Measurements from ENCODE around the gene MOCOS.

GRCh38 chr18:36186461-36187192 lies 670 bp upstream of the MOCOS start:
- TF ChIP-seq POLR2AphosphoS5 (IDR thresholded peaks at IDR 0.05): no peak
- TF ChIP-seq, protein P1, sequence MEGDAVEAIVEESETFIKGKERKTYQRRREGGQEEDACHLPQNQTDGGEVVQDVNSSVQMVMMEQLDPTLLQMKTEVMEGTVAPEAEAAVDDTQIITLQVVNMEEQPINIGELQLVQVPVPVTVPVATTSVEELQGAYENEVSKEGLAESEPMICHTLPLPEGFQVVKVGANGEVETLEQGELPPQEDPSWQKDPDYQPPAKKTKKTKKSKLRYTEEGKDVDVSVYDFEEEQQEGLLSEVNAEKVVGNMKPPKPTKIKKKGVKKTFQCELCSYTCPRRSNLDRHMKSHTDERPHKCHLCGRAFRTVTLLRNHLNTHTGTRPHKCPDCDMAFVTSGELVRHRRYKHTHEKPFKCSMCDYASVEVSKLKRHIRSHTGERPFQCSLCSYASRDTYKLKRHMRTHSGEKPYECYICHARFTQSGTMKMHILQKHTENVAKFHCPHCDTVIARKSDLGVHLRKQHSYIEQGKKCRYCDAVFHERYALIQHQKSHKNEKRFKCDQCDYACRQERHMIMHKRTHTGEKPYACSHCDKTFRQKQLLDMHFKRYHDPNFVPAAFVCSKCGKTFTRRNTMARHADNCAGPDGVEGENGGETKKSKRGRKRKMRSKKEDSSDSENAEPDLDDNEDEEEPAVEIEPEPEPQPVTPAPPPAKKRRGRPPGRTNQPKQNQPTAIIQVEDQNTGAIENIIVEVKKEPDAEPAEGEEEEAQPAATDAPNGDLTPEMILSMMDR (IDR thresholded peaks at IDR 0.05 in 8 of 11, conservative IDR thresholded peaks at IDR 0.05 in 3 of 11): no peak
- TF ChIP-seq POLR2A (IDR thresholded peaks at IDR 0.05): no peak
